GM12878 (cell line): Measurements from ENCODE around the gene GOPC. TPM values are rescaled to one million over a fixed set of nuclear protein-coding genes. Genes with fewer than 3 reads are reported as not detected.

ENCODE experiments used
- E2F8 ChIP-seq: fragments of 450-650 bp; IDR thresholded peaks from 2 replicates; pipeline ENCODE4 v1.6.1; 2018; ENCODE audit warnings: mild to moderate bottlenecking, low read depth, moderate library complexity; ENCODE audit not compliant: partially characterized antibody
- MYB ChIP-seq: fragments of 150-350 bp; IDR thresholded peaks from 2 replicates; pipeline ENCODE4 v1.6.1; 2014; ENCODE audit warnings: mild to moderate bottlenecking, low read depth, low read length, borderline replicate concordance
- RAD21 ChIP-seq: IDR thresholded peaks from 2 replicates; pipeline ENCODE4 v1.6.1; 2011; ENCODE audit warnings: mild to moderate bottlenecking, low read depth, low read length, moderate library complexity; ENCODE audit not compliant: insufficient read depth
- ZBTB4 ChIP-seq: fragments of 450-650 bp; formaldehyde crosslinking; IDR thresholded peaks from 2 replicates; pipeline ENCODE4 v1.4.0; 2022; ENCODE audit warnings: mild to moderate bottlenecking, moderate library complexity
- polyA plus RNA-seq, 11 experiments: library from polyadenylated mRNA; depleted of rRNA in 4 of 11; unstranded in 6 of 11; stranded (reverse) in 5 of 11; fragments of >200 nt; fragmentation: Nextera tagmentation in 4 of 11; fragmentation: Illumina TruSeq in 1 of 11; extraction: Ambion mirVana in 4 of 11; extraction: Trizol in 1 of 11; gene quantifications; 1 replicate in 1 of 11; 2 replicates in 10 of 11; pipeline versions ENCODE4 v1.2.1 to v1.2.3, GENCODE V29; 2011 to 2016; ENCODE audit warnings: inconsistent platforms in 2 of 11, missing spikeins in 2 of 11, low read depth in 1 of 11
- total RNA-seq, 4 experiments: library from RNA; depleted of rRNA in 3 of 4; stranded (reverse); fragments of >200 nt in 3 of 4; fragmentation: Illumina TruSeq in 1 of 4; extraction: Trizol in 1 of 4; gene quantifications; 2 replicates each; pipeline versions ENCODE4 v1.2.1 to v1.2.3, GENCODE V29; 2013 to 2021
- TF ChIP-seq, protein P1 (sequence below): IDR thresholded peaks from 2 replicates; pipeline ENCODE4 v1.6.1; 2012; ENCODE audit warnings: low read length, inconsistent platforms
- TF ChIP-seq, protein P2 (sequence below): fragments of 450-650 bp; IDR thresholded peaks from 2 replicates; pipeline ENCODE4 v1.6.1; 2018; ENCODE audit warnings: borderline replicate concordance, mild to moderate bottlenecking; ENCODE audit not compliant: partially characterized antibody

Gene GOPC
- total and polyA plus RNA-seq, 10 of the 15 experiments (the other 5 are each of a cell fraction or from before 2014, with no cell fraction given), result 5.8 to 28.5 (median 18.0) TPM

GRCh38 chr6:117550618-117551242, 51.6 kb downstream of the GOPC start (continued):
- TF ChIP-seq ZBTB4 (CRISPR knock-in tag) (no peak), RAD21 (no peak), MYB (no peak), E2F8 (no peak)
- TF ChIP-seq, protein P1, sequence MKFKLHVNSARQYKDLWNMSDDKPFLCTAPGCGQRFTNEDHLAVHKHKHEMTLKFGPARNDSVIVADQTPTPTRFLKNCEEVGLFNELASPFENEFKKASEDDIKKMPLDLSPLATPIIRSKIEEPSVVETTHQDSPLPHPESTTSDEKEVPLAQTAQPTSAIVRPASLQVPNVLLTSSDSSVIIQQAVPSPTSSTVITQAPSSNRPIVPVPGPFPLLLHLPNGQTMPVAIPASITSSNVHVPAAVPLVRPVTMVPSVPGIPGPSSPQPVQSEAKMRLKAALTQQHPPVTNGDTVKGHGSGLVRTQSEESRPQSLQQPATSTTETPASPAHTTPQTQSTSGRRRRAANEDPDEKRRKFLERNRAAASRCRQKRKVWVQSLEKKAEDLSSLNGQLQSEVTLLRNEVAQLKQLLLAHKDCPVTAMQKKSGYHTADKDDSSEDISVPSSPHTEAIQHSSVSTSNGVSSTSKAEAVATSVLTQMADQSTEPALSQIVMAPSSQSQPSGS, result no peak
- TF ChIP-seq, protein P2, sequence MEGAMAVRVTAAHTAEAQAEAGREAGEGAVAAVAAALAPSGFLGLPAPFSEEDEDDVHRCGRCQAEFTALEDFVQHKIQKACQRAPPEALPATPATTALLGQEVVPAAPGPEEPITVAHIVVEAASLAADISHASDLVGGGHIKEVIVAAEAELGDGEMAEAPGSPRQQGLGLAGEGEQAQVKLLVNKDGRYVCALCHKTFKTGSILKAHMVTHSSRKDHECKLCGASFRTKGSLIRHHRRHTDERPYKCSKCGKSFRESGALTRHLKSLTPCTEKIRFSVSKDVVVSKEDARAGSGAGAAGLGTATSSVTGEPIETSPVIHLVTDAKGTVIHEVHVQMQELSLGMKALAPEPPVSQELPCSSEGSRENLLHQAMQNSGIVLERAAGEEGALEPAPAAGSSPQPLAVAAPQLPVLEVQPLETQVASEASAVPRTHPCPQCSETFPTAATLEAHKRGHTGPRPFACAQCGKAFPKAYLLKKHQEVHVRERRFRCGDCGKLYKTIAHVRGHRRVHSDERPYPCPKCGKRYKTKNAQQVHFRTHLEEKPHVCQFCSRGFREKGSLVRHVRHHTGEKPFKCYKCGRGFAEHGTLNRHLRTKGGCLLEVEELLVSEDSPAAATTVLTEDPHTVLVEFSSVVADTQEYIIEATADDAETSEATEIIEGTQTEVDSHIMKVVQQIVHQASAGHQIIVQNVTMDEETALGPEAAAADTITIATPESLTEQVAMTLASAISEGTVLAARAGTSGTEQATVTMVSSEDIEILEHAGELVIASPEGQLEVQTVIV, result no peak
- TF ChIP-seq, all 136 proteins: peak for 0
